Right lobe of liver (tissue), 4 donors: ENCODE data around the gene ABCD4.

Experiments used
- POLR2A ChIP-seq: fragments of 450-650 bp; IDR thresholded peaks from one replicate; pipeline ENCODE4 v1.6.1; 2017; ENCODE audit warnings: antibody characterized with exemption, mild to moderate bottlenecking
- TF ChIP-seq, protein P1 (sequence below), 4 donors: fragments of 200-600 bp in 3 of 4; fragments of 450-650 bp in 1 of 4; IDR thresholded peaks; one replicate each; pipeline versions ENCODE4 v1.5.1 to v1.8.0; 2016 to 2022; ENCODE audit warnings: antibody characterized with exemption in 4 of 4, mild to moderate bottlenecking in 2 of 4
- donor health status: DM: no; HTN: no; CAD: no.
- donor health status: DM: no; HTN: no; CAD: no.
- donor health status: DM: no; HTN: yes; CAD: no.

DNA sequence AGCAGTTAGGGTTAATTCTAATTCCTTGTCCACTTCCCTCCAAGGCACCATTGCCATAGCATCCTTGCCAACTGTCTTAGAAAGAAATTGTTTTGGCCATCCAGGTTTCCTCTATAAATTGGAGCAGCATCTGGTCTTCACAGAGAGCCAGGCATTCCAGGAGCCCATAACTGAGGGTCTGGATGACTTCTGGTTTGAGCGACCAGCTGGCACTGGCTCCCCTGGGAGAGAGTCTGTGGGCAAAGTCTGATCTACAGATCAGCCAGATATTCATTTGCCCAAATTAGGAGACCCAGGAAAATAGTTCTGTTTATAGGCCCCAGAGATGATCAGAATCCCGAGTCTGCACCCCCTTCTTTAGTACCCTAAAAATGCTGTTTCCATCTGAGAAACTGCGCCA lies 47.5 kb downstream of the ABCD4 start:
- TF ChIP-seq, protein P1, sequence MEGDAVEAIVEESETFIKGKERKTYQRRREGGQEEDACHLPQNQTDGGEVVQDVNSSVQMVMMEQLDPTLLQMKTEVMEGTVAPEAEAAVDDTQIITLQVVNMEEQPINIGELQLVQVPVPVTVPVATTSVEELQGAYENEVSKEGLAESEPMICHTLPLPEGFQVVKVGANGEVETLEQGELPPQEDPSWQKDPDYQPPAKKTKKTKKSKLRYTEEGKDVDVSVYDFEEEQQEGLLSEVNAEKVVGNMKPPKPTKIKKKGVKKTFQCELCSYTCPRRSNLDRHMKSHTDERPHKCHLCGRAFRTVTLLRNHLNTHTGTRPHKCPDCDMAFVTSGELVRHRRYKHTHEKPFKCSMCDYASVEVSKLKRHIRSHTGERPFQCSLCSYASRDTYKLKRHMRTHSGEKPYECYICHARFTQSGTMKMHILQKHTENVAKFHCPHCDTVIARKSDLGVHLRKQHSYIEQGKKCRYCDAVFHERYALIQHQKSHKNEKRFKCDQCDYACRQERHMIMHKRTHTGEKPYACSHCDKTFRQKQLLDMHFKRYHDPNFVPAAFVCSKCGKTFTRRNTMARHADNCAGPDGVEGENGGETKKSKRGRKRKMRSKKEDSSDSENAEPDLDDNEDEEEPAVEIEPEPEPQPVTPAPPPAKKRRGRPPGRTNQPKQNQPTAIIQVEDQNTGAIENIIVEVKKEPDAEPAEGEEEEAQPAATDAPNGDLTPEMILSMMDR (IDR thresholded peaks at IDR 0.05), result no peak
- no peak for TF ChIP-seq POLR2A
